Measurements from ENCODE around the gene CEP41.

DNA sequence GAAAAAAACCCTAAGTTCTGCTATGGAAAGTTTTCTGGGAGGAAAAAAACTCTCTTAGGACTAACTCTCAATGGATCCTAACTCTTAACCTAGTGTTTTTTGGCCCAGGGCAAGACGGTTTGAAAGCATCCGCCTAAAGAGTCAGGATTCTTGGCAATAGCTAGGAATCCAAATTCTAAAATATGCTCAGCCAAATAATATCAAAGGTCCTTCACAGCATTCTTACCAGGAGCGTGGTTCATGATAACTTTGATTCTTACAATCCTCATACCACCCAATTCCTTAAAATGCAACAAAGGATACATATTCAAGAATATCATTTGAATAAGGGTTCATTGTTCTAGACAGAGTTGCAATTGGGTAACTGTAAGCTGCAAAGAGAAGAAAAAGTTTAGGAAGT lies 39.2 kb downstream of the CEP41 start:
- TF ChIP-seq, protein P1, sequence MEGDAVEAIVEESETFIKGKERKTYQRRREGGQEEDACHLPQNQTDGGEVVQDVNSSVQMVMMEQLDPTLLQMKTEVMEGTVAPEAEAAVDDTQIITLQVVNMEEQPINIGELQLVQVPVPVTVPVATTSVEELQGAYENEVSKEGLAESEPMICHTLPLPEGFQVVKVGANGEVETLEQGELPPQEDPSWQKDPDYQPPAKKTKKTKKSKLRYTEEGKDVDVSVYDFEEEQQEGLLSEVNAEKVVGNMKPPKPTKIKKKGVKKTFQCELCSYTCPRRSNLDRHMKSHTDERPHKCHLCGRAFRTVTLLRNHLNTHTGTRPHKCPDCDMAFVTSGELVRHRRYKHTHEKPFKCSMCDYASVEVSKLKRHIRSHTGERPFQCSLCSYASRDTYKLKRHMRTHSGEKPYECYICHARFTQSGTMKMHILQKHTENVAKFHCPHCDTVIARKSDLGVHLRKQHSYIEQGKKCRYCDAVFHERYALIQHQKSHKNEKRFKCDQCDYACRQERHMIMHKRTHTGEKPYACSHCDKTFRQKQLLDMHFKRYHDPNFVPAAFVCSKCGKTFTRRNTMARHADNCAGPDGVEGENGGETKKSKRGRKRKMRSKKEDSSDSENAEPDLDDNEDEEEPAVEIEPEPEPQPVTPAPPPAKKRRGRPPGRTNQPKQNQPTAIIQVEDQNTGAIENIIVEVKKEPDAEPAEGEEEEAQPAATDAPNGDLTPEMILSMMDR (IDR thresholded peaks at IDR 0.05) = no peak
- TF ChIP-seq EZH2 (IDR thresholded peaks at IDR 0.05) = no peak
- TF ChIP-seq EZH2phosphoT487 (IDR thresholded peaks at IDR 0.05) = no peak
